HepG2 (cell line): ENCODE data around the gene MAMSTR. TPM values are rescaled to one million over a fixed set of nuclear protein-coding genes. Genes with fewer than 3 reads are reported as not detected.

Experiments
- ARNTL ChIP-seq: sonication (generic); formaldehyde crosslinking; IDR thresholded peaks from 2 replicates; pipeline ENCODE4 v1.4.0; 2020; ENCODE audit warnings: mild to moderate bottlenecking, missing genetic modification reagents
- FLYWCH1 ChIP-seq: sonication (generic); formaldehyde crosslinking; IDR thresholded peaks from 2 replicates; pipeline ENCODE4 v1.8.1; 2023; ENCODE audit warnings: mild to moderate bottlenecking, missing genetic modification reagents
- HDAC6 ChIP-seq: fragments of 200-600 bp; sonication (generic); IDR thresholded peaks from 2 replicates; pipeline ENCODE4 v1.7.0; 2017; ENCODE audit warnings: mild to moderate bottlenecking, antibody characterized with exemption, low read length, low read depth
- HNRNPL ChIP-seq: fragments of 200-400 bp; formaldehyde crosslinking; IDR thresholded peaks from 2 replicates; pipeline ENCODE4 v1.6.1; 2017; ENCODE audit warnings: mild to moderate bottlenecking, low read depth, low read length
- IRF9 ChIP-seq: sonication (generic); formaldehyde crosslinking; IDR thresholded peaks from 2 replicates; pipeline ENCODE4 v1.8.0; 2022; ENCODE audit warnings: missing genetic modification reagents, mild to moderate bottlenecking, borderline replicate concordance
- MAFF ChIP-seq: IDR thresholded peaks from 2 replicates; pipeline ENCODE4 v1.6.1; 2011; ENCODE audit warnings: low read depth, low read length, improper control_type of control experiment
- TGIF2 ChIP-seq: IDR thresholded peaks from 2 replicates; pipeline ENCODE4 v1.6.1; 2016; ENCODE audit warnings: control low read depth, missing compliant biosample characterization
- ZBTB2 ChIP-seq: sonication (generic); formaldehyde crosslinking; IDR thresholded peaks from 2 replicates; pipeline ENCODE4 v1.8.0; 2022; ENCODE audit warnings: low read depth, missing genetic modification reagents
- ZNF276 ChIP-seq: sonication (generic); formaldehyde crosslinking; IDR thresholded peaks from 2 replicates; pipeline ENCODE4 v1.4.0; 2020; ENCODE audit warnings: mild to moderate bottlenecking, low read depth, missing genetic modification reagents
- ZNF431 ChIP-seq: sonication (generic); formaldehyde crosslinking; IDR thresholded peaks from 2 replicates; pipeline ENCODE4 v1.9.0; 2022; ENCODE audit warnings: missing genetic modification reagents, low read depth, mild to moderate bottlenecking, borderline replicate concordance
- polyA plus RNA-seq, 8 experiments: library from polyadenylated mRNA; depleted of rRNA in 3 of 8; stranded (reverse) in 7 of 8; unstranded in 1 of 8; fragments of >200 nt; fragmentation: Illumina TruSeq in 4 of 8; extraction: Trizol in 4 of 8; gene quantifications; 2 replicates each; pipeline versions ENCODE4 v1.2.1 to v1.2.3, GENCODE V29; 2011 to 2016; ENCODE audit warnings: low read depth in 4 of 8, missing spikeins in 1 of 8, mixed read lengths in 1 of 8; ENCODE audit not compliant: insufficient read depth in 1 of 8
- total RNA-seq, 5 experiments: library from RNA; depleted of rRNA; stranded (reverse); fragments of >200 nt; fragmentation: Illumina TruSeq; extraction: Trizol; gene quantifications; 2 replicates each; pipeline ENCODE4 v1.2.3, GENCODE V29; 2016; ENCODE audit warnings: low read depth in 1 of 5
- TF ChIP-seq, protein P1 (sequence below): sonication (generic); formaldehyde crosslinking; IDR thresholded peaks from 2 replicates; pipeline ENCODE4 v1.4.0; 2020; ENCODE audit warnings: mild to moderate bottlenecking, missing genetic modification reagents, borderline replicate concordance
- TF ChIP-seq, protein P2 (sequence below): sonication (generic); formaldehyde crosslinking; IDR thresholded peaks from 2 replicates; pipeline ENCODE4 v1.4.0; 2020; ENCODE audit warnings: missing genetic modification reagents
- TF ChIP-seq, protein P3 (sequence below): sonication (generic); formaldehyde crosslinking; IDR thresholded peaks from 2 replicates; pipeline ENCODE4 v1.5.0; 2020; ENCODE audit warnings: mild to moderate bottlenecking, low read depth, missing genetic modification reagents, borderline replicate concordance

Gene MAMSTR
- total and polyA plus RNA-seq, 2 of the 13 experiments (the other 11 are each of a cell fraction or from before 2014, with no cell fraction given), result 2.2 to 2.4 TPM

DNA sequence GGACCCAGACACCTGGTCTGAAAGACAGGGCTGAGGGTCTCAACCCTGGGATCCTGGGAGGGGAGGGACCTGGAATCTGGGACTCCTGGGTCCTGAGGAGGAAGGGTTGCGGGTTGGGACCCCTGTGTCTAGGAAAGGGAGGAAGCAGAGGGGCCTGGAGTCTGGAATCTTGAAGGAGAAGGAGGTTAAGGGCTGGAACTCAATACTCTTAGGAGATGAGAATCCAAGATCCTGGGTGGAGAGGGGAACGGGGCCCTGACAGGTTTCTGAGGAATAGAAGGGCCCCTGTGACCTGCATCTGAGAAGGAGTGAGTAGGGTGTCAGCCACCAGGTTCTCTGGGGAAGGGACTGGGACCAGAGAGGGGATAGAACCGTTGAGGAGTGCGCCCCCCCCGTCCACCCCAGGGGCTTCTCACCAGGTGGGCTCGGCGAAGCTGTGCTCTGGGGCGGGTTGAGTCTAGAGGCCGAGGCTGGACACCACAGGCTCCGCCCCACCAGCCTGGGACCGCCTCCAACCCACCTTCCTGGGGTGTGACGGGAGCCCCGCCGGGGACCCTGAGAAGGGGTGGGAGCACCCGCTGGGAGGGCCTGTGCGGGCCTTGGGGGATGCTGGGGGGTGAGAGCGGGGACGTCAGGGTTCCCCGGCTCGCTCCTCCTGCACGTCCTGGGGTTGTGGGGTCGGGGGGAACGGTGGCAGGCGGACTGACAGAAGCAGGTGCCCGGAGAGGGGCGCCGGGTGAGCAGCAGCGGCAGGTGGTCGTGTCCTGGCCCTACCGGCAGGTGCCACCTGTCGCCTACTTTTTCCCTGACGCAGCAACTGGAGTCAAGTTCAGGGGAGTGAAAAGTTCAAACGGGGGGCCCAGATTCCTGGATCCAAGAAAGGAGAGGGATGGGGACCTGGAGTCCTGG is at the start of gene MAMSTR (continued):
- TF ChIP-seq, protein P1, sequence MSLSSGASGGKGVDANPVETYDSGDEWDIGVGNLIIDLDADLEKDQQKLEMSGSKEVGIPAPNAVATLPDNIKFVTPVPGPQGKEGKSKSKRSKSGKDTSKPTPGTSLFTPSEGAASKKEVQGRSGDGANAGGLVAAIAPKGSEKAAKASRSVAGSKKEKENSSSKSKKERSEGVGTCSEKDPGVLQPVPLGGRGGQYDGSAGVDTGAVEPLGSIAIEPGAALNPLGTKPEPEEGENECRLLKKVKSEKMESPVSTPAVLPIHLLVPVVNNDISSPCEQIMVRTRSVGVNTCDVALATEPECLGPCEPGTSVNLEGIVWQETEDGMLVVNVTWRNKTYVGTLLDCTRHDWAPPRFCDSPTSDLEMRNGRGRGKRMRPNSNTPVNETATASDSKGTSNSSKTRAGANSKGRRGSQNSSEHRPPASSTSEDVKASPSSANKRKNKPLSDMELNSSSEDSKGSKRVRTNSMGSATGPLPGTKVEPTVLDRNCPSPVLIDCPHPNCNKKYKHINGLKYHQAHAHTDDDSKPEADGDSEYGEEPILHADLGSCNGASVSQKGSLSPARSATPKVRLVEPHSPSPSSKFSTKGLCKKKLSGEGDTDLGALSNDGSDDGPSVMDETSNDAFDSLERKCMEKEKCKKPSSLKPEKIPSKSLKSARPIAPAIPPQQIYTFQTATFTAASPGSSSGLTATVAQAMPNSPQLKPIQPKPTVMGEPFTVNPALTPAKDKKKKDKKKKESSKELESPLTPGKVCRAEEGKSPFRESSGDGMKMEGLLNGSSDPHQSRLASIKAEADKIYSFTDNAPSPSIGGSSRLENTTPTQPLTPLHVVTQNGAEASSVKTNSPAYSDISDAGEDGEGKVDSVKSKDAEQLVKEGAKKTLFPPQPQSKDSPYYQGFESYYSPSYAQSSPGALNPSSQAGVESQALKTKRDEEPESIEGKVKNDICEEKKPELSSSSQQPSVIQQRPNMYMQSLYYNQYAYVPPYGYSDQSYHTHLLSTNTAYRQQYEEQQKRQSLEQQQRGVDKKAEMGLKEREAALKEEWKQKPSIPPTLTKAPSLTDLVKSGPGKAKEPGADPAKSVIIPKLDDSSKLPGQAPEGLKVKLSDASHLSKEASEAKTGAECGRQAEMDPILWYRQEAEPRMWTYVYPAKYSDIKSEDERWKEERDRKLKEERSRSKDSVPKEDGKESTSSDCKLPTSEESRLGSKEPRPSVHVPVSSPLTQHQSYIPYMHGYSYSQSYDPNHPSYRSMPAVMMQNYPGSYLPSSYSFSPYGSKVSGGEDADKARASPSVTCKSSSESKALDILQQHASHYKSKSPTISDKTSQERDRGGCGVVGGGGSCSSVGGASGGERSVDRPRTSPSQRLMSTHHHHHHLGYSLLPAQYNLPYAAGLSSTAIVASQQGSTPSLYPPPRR (CRISPR knock-in tag), result peak; percentile 25; the same call in 1 of the 2 replicates
- 0 out of 2 replicates have a peak, but pooled peaks have one; percentile 33 for TF ChIP-seq ARNTL (CRISPR knock-in tag)
- no peak for TF ChIP-seq HNRNPL
- no peak for TF ChIP-seq TGIF2 (CRISPR knock-in tag)
- no peak for TF ChIP-seq HDAC6
- TF ChIP-seq, protein P2, sequence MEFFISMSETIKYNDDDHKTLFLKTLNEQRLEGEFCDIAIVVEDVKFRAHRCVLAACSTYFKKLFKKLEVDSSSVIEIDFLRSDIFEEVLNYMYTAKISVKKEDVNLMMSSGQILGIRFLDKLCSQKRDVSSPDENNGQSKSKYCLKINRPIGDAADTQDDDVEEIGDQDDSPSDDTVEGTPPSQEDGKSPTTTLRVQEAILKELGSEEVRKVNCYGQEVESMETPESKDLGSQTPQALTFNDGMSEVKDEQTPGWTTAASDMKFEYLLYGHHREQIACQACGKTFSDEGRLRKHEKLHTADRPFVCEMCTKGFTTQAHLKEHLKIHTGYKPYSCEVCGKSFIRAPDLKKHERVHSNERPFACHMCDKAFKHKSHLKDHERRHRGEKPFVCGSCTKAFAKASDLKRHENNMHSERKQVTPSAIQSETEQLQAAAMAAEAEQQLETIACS (CRISPR knock-in tag), result no peak
- TF ChIP-seq ZBTB2 (CRISPR knock-in tag), result no peak
- TF ChIP-seq MAFF, result peak; percentile 25; the same call in 1 of the 2 replicates
- TF ChIP-seq ZNF431 (CRISPR knock-in tag), result 0 out of 2 replicates have a peak, but pooled peaks have one; percentile 8
- 0 out of 2 replicates have a peak, but pooled peaks have one; percentile 41 for TF ChIP-seq FLYWCH1 (CRISPR knock-in tag)
- 0 out of 2 replicates have a peak, but pooled peaks have one; percentile 25 for TF ChIP-seq ZNF276 (CRISPR knock-in tag)
- no peak for TF ChIP-seq IRF9 (CRISPR knock-in tag)
- TF ChIP-seq, protein P3, sequence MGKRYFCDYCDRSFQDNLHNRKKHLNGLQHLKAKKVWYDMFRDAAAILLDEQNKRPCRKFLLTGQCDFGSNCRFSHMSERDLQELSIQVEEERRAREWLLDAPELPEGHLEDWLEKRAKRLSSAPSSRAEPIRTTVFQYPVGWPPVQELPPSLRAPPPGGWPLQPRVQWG (CRISPR knock-in tag), result no peak
